Liver (tissue), 9 donors: Measurements from ENCODE around the gene MDN1. TPM values are rescaled to one million over a fixed set of nuclear protein-coding genes. Genes with fewer than 3 reads are reported as not detected.

Experiments used
- DNase-seq: peaks from one replicate; pipeline ENCODE4 v3.0.0-alpha.2; 2017; ENCODE audit warnings: low spot score
- H3K27ac ChIP-seq, 2 donors: one replicate each; pipeline ENCODE4 v1.7.0; 2013; ENCODE audit warnings: inconsistent platforms in 2 of 2, low read length in 2 of 2, control low read depth in 1 of 2, low read depth in 1 of 2, mild to moderate bottlenecking in 1 of 2
- H3K27me3 ChIP-seq, 4 donors: one replicate each; pipeline versions ENCODE4 v1.6.1 to v1.7.0; 2013; ENCODE audit warnings: low read length in 3 of 4, inconsistent platforms in 1 of 4, mild to moderate bottlenecking in 1 of 4, moderate library complexity in 1 of 4; ENCODE audit not compliant: control insufficient read depth in 4 of 4, insufficient read depth in 4 of 4
- H3K36me3 ChIP-seq, 4 donors: one replicate each; pipeline versions ENCODE4 v1.6.1 to v1.7.0; 2013; ENCODE audit warnings: low read length in 3 of 4, mild to moderate bottlenecking in 3 of 4, low read depth in 1 of 4, moderate library complexity in 1 of 4; ENCODE audit not compliant: control insufficient read depth in 4 of 4, insufficient read depth in 3 of 4
- H3K4me1 ChIP-seq, 4 donors: one replicate each; pipeline versions ENCODE4 v1.6.1 to v1.7.0; 2013; ENCODE audit warnings: low read length in 3 of 4, mild to moderate bottlenecking in 3 of 4, moderate library complexity in 1 of 4; ENCODE audit not compliant: control insufficient read depth in 4 of 4, insufficient read depth in 4 of 4
- H3K4me3 ChIP-seq, 3 donors: one replicate each; pipeline versions ENCODE4 v1.6.1 to v1.7.0; 2013; ENCODE audit warnings: low read length in 3 of 3, control low read depth in 1 of 3, low read depth in 1 of 3, mild to moderate bottlenecking in 1 of 3
- H3K9ac ChIP-seq, 2 donors: one replicate each; pipeline ENCODE4 v1.7.0; 2013; ENCODE audit warnings: low read length in 2 of 2, mild to moderate bottlenecking in 2 of 2, moderate library complexity in 2 of 2, control low read depth in 1 of 2, low read depth in 1 of 2
- H3K9me3 ChIP-seq, 4 donors: one replicate each; pipeline versions ENCODE4 v1.6.1 to v1.7.0; 2013; ENCODE audit warnings: low read length in 3 of 4; ENCODE audit not compliant: control insufficient read depth in 4 of 4
- ATF3 ChIP-seq: IDR thresholded peaks from 2 replicates; pipeline ENCODE4 v1.6.1; 2016; ENCODE audit warnings: antibody characterized with exemption
- CTCF ChIP-seq: fragments of 150-350 bp; IDR thresholded peaks from 2 replicates; pipeline ENCODE4 v1.5.1; 2017; ENCODE audit warnings: improper control_type of control experiment, low read depth, low read length; ENCODE audit not compliant: missing input control
- EGR1 ChIP-seq, 2 donors: IDR thresholded peaks; 2 replicates each; pipeline ENCODE4 v1.6.1; 2016 to 2018; ENCODE audit warnings: antibody characterized with exemption in 2 of 2, low read depth in 2 of 2
- FOXA2 ChIP-seq: IDR thresholded peaks from 2 replicates; pipeline ENCODE4 v1.6.1; 2016; ENCODE audit warnings: antibody characterized with exemption
- GABPA ChIP-seq, 2 donors: IDR thresholded peaks in 1 of 2; conservative IDR thresholded peaks in 1 of 2; 2 replicates each; pipeline ENCODE4 v1.6.1; 2016; ENCODE audit warnings: antibody characterized with exemption in 2 of 2, mild to moderate bottlenecking in 1 of 2, moderate library complexity in 1 of 2
- HNF4A ChIP-seq, 2 donors: conservative IDR thresholded peaks; 2 replicates each; pipeline ENCODE4 v1.6.1; 2016; ENCODE audit warnings: antibody characterized with exemption in 2 of 2, mild to moderate bottlenecking in 2 of 2
- HNF4G ChIP-seq: IDR thresholded peaks from 2 replicates; pipeline ENCODE4 v1.6.1; 2016; ENCODE audit warnings: antibody characterized with exemption
- JUND ChIP-seq, 2 donors: IDR thresholded peaks; 2 replicates each; pipeline ENCODE4 v1.6.1; 2016; ENCODE audit warnings: antibody characterized with exemption in 2 of 2
- NR2F2 ChIP-seq: IDR thresholded peaks from 2 replicates; pipeline ENCODE4 v1.6.1; 2016; ENCODE audit warnings: antibody characterized with exemption
- RAD21 ChIP-seq, 2 donors: IDR thresholded peaks; 2 replicates each; pipeline ENCODE4 v1.6.1; 2016; ENCODE audit warnings: antibody characterized with exemption in 2 of 2, mild to moderate bottlenecking in 2 of 2
- RXRA ChIP-seq, 2 donors: IDR thresholded peaks; 2 replicates each; pipeline ENCODE4 v1.6.1; 2017 to 2018; ENCODE audit warnings: antibody characterized with exemption in 2 of 2, mild to moderate bottlenecking in 1 of 2
- SP1 ChIP-seq: IDR thresholded peaks from 2 replicates; pipeline ENCODE4 v1.6.1; 2018; ENCODE audit warnings: antibody characterized with exemption, mild to moderate bottlenecking
- TAF1 ChIP-seq: conservative IDR thresholded peaks from 2 replicates; pipeline ENCODE4 v1.6.1; 2016; ENCODE audit warnings: antibody characterized with exemption, mild to moderate bottlenecking
- YY1 ChIP-seq: IDR thresholded peaks from 2 replicates; pipeline ENCODE4 v1.6.1; 2016; ENCODE audit warnings: antibody characterized with exemption, mild to moderate bottlenecking
- WGBS: extraction: QIAGEN DNeasy Blood & Tissue Kit; methylation state at CpG from one replicate; pipeline ENCODE4 v1.1.7; 2013; 5-methylcytosine and 5-hydroxymethylcytosine counted together
- polyA plus RNA-seq, 2 donors: library from polyadenylated mRNA; stranded (reverse) in 1 of 2; unstranded in 1 of 2; fragments of 200-250 nt in 1 of 2; fragments of >200 nt in 1 of 2; fragmentation: Nextera tagmentation in 1 of 2; extraction: Ambion mirVana in 1 of 2; gene quantifications; one replicate each; pipeline versions ENCODE4 v1.2.1 to v1.2.3, GENCODE V29; 2013 to 2015
- total RNA-seq, 2 donors: library from RNA; depleted of rRNA; stranded (reverse); fragments of >200 nt; gene quantifications; one replicate each; pipeline ENCODE4 v1.2.3, GENCODE V29; 2014
- TF ChIP-seq, protein P1 (sequence below): IDR thresholded peaks from 2 replicates; pipeline ENCODE4 v1.6.1; 2016; ENCODE audit warnings: antibody characterized with exemption
- donor health status: healthy.
- donor health status: healthy.
- donor health status: healthy.
- donor health status: healthy.
- donor health status: healthy.

The MDN1 gene
- total and polyA plus RNA-seq, 4 donors = 5.4 to 48.9 (median 22.8) TPM

DNA sequence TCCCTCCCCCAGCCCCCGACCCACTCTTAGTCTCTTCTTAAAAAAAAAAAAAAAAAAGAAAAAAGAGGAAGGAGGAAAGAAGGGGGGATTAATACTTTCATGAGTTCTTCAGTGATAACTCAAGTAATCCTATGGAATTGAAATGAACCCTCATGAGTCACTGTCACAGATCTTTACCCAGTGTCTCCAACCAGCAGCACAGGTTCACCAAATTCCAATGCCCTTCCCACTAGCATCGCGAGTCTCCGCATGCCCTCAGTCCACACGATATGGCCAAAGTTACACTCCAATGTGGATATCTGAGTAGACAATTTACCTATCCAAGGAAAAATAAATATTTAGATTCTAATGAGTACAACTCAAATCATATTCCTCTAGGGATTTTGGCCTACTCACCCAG, 74.5 kb downstream of the MDN1 start:
- Histone ChIP-seq H3K4me3 (no peak overlapping the region), H3K9ac (no peak overlapping the region), H3K4me1 (peaks cover 0 to 3% (median 0%) of the 10 kb centered on the region in 4 donors), H3K27me3 (no peaks in the 10 kb centered on the region), H3K36me3 (peaks cover 9 to 56% (median 36%) of the 10 kb centered on the region in 4 donors), H3K9me3 (no peaks in the 10 kb centered on the region), H3K27ac (no peak overlapping the region)
- no peak for DNase-seq
- 86% methylated on average over 5 of the region's 5 CpGs for WGBS
- TF ChIP-seq RXRA (IDR thresholded peaks at IDR 0.05) (no peak), CTCF (no peak), TAF1 (no peak), YY1 (no peak), ATF3 (no peak), HNF4G (no peak), FOXA2 (no peak), HNF4A (conservative IDR thresholded peaks at IDR 0.05) (no peak), GABPA (IDR thresholded peaks at IDR 0.05 in 1 of 2, conservative IDR thresholded peaks at IDR 0.05 in 1 of 2) (no peak), EGR1 (IDR thresholded peaks at IDR 0.05; ENCODE audit: low read depth in 2 of 2) (no peak), SP1 (no peak), RAD21 (IDR thresholded peaks at IDR 0.05) (no peak), NR2F2 (no peak), JUND (IDR thresholded peaks at IDR 0.05) (no peak)
- TF ChIP-seq, protein P1, sequence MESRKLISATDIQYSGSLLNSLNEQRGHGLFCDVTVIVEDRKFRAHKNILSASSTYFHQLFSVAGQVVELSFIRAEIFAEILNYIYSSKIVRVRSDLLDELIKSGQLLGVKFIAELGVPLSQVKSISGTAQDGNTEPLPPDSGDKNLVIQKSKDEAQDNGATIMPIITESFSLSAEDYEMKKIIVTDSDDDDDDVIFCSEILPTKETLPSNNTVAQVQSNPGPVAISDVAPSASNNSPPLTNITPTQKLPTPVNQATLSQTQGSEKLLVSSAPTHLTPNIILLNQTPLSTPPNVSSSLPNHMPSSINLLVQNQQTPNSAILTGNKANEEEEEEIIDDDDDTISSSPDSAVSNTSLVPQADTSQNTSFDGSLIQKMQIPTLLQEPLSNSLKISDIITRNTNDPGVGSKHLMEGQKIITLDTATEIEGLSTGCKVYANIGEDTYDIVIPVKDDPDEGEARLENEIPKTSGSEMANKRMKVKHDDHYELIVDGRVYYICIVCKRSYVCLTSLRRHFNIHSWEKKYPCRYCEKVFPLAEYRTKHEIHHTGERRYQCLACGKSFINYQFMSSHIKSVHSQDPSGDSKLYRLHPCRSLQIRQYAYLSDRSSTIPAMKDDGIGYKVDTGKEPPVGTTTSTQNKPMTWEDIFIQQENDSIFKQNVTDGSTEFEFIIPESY = no peak

DNA sequence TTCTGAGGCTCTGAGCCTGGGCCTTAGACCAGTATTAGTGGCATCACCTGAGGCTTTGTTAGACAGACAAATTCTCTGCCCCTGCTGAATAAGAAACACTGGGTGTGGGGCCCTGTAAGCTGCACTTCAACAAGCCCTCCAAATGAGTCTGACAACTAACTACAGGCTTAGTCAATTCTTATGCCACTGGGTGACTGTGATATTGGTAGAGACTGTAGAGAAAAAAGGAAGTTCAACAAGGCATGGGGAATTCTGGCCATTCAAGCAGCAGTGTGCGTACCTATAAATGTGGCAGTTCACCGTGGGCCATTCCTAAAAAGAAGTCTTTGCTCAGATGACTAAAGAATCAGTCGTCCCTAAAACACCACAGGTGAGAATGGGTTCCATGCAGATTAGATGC, 82.7 kb downstream of the MDN1 start:
- Histone ChIP-seq H3K9me3 (no peaks in the 10 kb centered on the region), H3K36me3 (peaks cover 2 to 47% (median 31%) of the 10 kb centered on the region in 4 donors), H3K27ac (no peak overlapping the region), H3K4me3 (no peak overlapping the region), H3K4me1 (no peaks in the 10 kb centered on the region), H3K27me3 (no peaks in the 10 kb centered on the region), H3K9ac (no peak overlapping the region)
- TF ChIP-seq JUND (IDR thresholded peaks at IDR 0.05) (no peak), YY1 (no peak), RAD21 (IDR thresholded peaks at IDR 0.05) (no peak)
- TF ChIP-seq, protein P1 = no peak
- no peak for DNase-seq
- WGBS = 91% methylated on average over 3 of the region's 3 CpGs
